Measurements from ENCODE around the gene POMGNT1.

- TF ChIP-seq CTCF (IDR thresholded peaks at IDR 0.05; ENCODE audit: low read length) (no peak), EZH2phosphoT487 (IDR thresholded peaks at IDR 0.05; ENCODE audit: low read length) (no peak)
Measured at GRCh38 chr1:46203738-46204405, 5.6 kb upstream of the POMGNT1 start.

Measured in MM.1S (cell line).